PFSK-1 (cell line): ENCODE data around the gene AOAH.

Experiments used
- FOXP2 ChIP-seq: optimal IDR thresholded peaks from 2 replicates; pipeline ENCODE3; 2011; ENCODE audit warnings: borderline replicate concordance, control low read depth, inconsistent platforms; ENCODE audit not compliant: insufficient read depth; ENCODE audit errors: extremely low read length, extremely low read depth
- POLR2AphosphoS5 ChIP-seq: IDR thresholded peaks from 2 replicates; pipeline ENCODE4 v1.6.1; 2012; ENCODE audit warnings: low read depth, mild to moderate bottlenecking, control low read depth, low read length, moderate library complexity
- REST ChIP-seq, 2 experiments: IDR thresholded peaks; 2 replicates each; pipeline versions ENCODE4 v1.6.1 to v1.8.0; 2011 to 2012; ENCODE audit warnings: low read depth in 2 of 2, low read length in 2 of 2, control low read depth in 1 of 2, inconsistent platforms in 1 of 2, mild to moderate bottlenecking in 1 of 2, moderate library complexity in 1 of 2; ENCODE audit not compliant: insufficient read depth in 1 of 2
- SIN3A ChIP-seq: IDR thresholded peaks from 2 replicates; pipeline ENCODE4 v1.6.1; 2012; ENCODE audit warnings: mild to moderate bottlenecking, low read length, moderate library complexity, borderline replicate concordance; ENCODE audit not compliant: insufficient read depth
- TAF1 ChIP-seq: IDR thresholded peaks from 2 replicates; pipeline ENCODE4 v1.6.1; 2012; ENCODE audit warnings: low read length, control low read depth, borderline replicate concordance; ENCODE audit not compliant: insufficient read depth

The AOAH gene

DNA sequence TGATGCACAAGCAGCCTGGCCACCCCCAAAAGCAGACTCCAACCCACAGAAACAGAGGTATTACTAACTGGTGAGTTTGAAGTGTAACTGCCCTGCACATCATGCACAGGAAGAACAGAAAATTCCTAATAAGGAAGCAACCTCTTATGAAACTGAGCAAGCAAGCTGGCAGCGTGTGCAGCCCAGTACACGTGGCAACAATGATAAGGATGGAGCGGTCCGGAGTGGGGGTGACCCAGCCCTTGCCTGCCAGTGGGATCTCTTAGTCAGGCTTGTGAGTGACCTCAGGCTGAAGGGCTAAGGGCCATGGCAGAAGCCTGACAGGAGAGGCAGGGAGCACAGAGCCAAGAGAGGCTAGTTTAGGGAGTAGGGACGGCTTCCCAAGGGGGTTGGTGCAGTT lies 22.1 kb upstream of the AOAH start:
- TF ChIP-seq POLR2AphosphoS5, result no peak
- TF ChIP-seq REST (IDR thresholded peaks at IDR 0.05; ENCODE audit: insufficient read depth in 1 of 2, low read depth in 2 of 2, low read length in 2 of 2), result no peak
- TF ChIP-seq SIN3A, result no peak
- no peak for TF ChIP-seq FOXP2
- TF ChIP-seq TAF1, result no peak

DNA sequence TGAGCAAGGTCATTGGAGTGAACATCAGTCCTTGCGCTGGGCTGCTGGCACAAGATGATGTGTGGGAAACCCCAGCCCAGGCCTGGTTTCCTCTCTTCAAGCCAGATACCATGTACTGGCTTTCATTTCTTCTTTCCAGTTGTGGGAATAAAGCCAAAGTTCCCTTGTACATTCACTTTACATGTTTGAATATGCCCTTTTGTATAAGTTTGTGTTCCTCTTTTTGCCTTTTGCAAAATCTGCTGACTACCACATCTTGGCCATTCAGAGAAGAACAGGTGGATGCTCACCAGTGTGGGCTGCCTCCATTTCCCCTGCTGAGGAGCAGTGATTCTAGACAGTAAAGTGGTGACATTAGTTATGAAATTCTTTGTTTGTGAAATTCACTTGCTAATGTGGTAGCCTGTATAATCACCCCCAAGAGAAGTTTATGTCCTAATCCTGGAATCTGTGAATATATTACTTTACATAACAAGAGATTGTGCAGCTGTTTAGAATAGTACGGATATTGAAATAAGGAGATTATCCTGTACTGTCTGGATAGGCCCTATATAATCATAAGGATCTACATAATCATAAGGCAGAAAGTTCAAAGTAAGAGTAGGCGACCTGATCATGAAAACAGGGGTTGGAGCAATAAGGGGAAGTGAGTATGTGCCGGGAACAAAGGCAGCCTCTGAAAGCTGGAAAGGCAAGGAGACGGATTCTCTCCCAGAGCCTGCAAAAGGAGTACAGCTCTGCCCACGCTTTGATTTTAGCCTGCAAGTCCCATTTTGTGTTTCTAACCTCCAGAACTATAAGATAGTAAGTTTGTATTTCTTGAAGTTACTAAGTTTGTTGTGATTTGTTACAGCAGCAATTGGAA lies 18.8 kb upstream of the AOAH start:
- no peak for TF ChIP-seq POLR2AphosphoS5
- TF ChIP-seq TAF1, result no peak
- no peak for TF ChIP-seq REST (IDR thresholded peaks at IDR 0.05; ENCODE audit: insufficient read depth in 1 of 2, low read depth in 2 of 2, low read length in 2 of 2)
- TF ChIP-seq FOXP2, result no peak
- no peak for TF ChIP-seq SIN3A

DNA sequence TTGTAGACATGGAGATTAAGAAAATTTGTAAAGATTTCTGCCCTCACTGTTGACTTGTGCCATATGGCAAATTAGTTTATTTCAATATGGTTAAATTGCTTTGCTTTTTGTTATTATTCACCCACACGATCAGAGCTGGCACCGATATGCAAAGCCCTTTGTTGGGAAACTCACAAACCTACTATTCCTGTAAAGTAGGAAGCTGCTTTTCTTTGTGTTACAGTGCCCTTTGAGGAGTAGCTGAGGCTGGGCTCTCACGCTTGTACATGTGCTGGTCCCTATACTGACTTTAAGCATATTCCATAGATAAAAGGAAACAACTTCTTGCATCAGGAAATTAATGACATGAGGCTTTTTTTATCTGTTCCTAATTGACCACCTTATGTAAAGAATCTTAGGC lies 17.6 kb upstream of the AOAH start:
- TF ChIP-seq SIN3A (no peak), POLR2AphosphoS5 (no peak), TAF1 (no peak), FOXP2 (no peak), REST (IDR thresholded peaks at IDR 0.05; ENCODE audit: insufficient read depth in 1 of 2, low read depth in 2 of 2, low read length in 2 of 2) (no peak)

DNA sequence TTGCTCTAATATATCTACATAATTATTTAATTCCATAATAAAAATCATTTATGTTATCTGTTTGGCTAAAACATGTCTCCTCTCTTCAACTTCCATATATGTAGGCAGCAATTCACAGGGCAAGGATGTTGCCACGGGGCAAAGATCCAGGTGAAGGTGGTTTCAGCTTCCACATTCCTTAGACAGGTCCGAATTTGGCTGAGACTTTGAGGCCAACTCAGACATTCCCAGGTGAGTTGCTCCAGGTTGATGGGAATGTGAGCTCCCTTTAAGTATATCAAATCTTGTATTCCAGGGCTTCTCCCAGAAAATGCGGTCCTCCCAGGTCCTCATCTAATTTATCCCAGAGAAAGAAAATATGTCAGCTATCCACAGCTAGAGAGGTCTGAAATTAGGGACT lies 15.1 kb upstream of the AOAH start:
- TF ChIP-seq FOXP2 (no peak), TAF1 (no peak), POLR2AphosphoS5 (no peak), REST (IDR thresholded peaks at IDR 0.05; ENCODE audit: insufficient read depth in 1 of 2, low read depth in 2 of 2, low read length in 2 of 2) (no peak), SIN3A (no peak)

- TF ChIP-seq REST (IDR thresholded peaks at IDR 0.05; ENCODE audit: insufficient read depth in 1 of 2, low read depth in 2 of 2, low read length in 2 of 2), result no peak
- no peak for TF ChIP-seq FOXP2
- no peak for TF ChIP-seq SIN3A
- TF ChIP-seq POLR2AphosphoS5, result no peak
- TF ChIP-seq TAF1, result no peak
Observed at GRCh38 chr7:36736899-36737211, 12.6 kb upstream of the AOAH start.
